ENCODE measurements around the gene PIGP.
"Not testable (repeated sequence)": the region's sequence is repeated elsewhere in the genome, so short reads cannot be mapped to it uniquely, and the experiment has no call there.

The PIGP gene

GRCh38 chr21:37036177-37036576 lies 36.7 kb downstream of the PIGP start:
- H2AFZ ChIP-seq (ENCODE audit: low read depth, low read length) = no peak overlapping the region
- no peaks in the 10 kb centered on the region for H3K36me3 ChIP-seq (replicated peaks; ENCODE audit: low read depth, low read length)
- H3K27ac ChIP-seq (ENCODE audit: low read length) = no peak overlapping the region
- H3K4me2 ChIP-seq (ENCODE audit: low read length) = no peak overlapping the region
- TF ChIP-seq CTCF (IDR thresholded peaks at IDR 0.05; ENCODE audit: low read depth, low read length) (no peak), EZH2phosphoT487 (IDR thresholded peaks at IDR 0.05; ENCODE audit: low read depth) (no peak)
- no peak overlapping the region for H3K4me3 ChIP-seq (ENCODE audit: low read length)
- H3K9ac ChIP-seq (ENCODE audit: low read length) = no peak overlapping the region
- no peaks in the 10 kb centered on the region for H3K79me2 ChIP-seq (ENCODE audit: low read length)
- H3K9me3 ChIP-seq (ENCODE audit: insufficient read depth, low read length) = no peaks in the 10 kb centered on the region
- no peaks in the 10 kb centered on the region for H3K4me1 ChIP-seq (ENCODE audit: low read length)
- no peaks in the 10 kb centered on the region for H4K20me1 ChIP-seq (ENCODE audit: insufficient read depth, low read length)
- no peaks in the 10 kb centered on the region for H3K27me3 ChIP-seq (ENCODE audit: low read depth, low read length)

DNA sequence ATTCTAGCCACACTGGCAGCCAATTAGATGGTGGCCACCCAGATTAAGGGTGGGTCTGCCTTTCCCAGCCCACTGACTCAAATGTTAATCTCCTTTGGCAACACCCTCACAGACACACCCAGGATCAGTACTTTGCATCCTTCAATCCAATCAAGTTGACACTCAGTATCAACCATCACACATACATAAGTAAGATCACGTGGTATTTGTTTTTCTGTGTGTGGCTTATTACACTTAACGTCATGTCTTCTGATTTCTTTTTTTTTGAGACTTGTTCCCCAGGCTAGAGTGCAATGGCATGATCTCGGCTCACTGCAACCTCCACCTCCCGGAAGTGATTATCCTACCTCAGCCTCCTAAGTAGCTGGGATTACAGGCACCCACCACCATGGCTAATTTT lies 38.5 kb downstream of the PIGP start:
- H3K27me3 ChIP-seq (ENCODE audit: low read depth, low read length); H3K27ac ChIP-seq (ENCODE audit: low read length); H2AFZ ChIP-seq (ENCODE audit: low read depth, low read length): not testable (repeated sequence)

DNA sequence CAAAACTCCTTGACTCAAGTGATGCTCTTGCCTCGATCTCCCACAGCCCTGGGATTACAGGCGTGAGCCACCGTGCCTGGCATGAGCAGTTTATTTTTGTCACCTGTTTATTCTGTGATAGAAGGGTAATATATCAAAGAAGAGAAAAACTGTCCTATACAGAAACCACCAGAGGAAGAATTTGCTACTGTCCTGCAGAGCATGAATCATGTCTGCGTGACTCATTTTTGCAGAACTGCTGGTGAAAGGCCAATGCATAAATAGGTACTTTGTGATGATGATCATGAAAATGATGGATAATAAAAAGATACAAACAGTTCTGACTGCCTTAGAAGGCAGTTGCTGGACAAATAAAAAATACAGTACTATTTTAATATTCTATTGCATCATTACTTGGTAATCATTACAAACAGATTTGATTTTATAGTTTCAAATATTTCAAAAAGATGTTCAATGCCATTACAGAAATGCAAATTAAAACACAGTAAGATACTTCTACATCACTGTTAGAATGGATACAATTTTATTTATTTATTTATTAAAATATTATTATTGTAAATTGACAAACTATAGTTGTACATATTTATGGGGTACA lies 39.9 kb downstream of the PIGP start:
- Histone ChIP-seq H3K27me3 (ENCODE audit: low read depth, low read length) (no peaks in the 10 kb centered on the region), H3K9ac (ENCODE audit: low read length) (no peak overlapping the region), H3K36me3 (replicated peaks; ENCODE audit: low read depth, low read length) (no peaks in the 10 kb centered on the region), H3K27ac (ENCODE audit: low read length) (no peak overlapping the region), H2AFZ (ENCODE audit: low read depth, low read length) (no peak overlapping the region), H3K9me3 (ENCODE audit: insufficient read depth, low read length) (no peaks in the 10 kb centered on the region), H3K79me2 (ENCODE audit: low read length) (no peaks in the 10 kb centered on the region), H3K4me3 (ENCODE audit: low read length) (no peak overlapping the region), H4K20me1 (ENCODE audit: insufficient read depth, low read length) (no peaks in the 10 kb centered on the region), H3K4me1 (ENCODE audit: low read length) (no peaks in the 10 kb centered on the region), H3K4me2 (ENCODE audit: low read length) (no peak overlapping the region)
- TF ChIP-seq CTCF (IDR thresholded peaks at IDR 0.05; ENCODE audit: low read depth, low read length) (no peak), EZH2phosphoT487 (IDR thresholded peaks at IDR 0.05; ENCODE audit: low read depth) (no peak)

More for the DNA sequence above, 38.5 kb downstream of the PIGP start:
- not testable (repeated sequence) for H3K79me2 ChIP-seq (ENCODE audit: low read length); H4K20me1 ChIP-seq (ENCODE audit: insufficient read depth, low read length); H3K4me1 ChIP-seq (ENCODE audit: low read length); H3K9ac ChIP-seq (ENCODE audit: low read length); H3K4me3 ChIP-seq (ENCODE audit: low read length); H3K9me3 ChIP-seq (ENCODE audit: insufficient read depth, low read length); H3K36me3 ChIP-seq (replicated peaks; ENCODE audit: low read depth, low read length); H3K4me2 ChIP-seq (ENCODE audit: low read length)

DNA sequence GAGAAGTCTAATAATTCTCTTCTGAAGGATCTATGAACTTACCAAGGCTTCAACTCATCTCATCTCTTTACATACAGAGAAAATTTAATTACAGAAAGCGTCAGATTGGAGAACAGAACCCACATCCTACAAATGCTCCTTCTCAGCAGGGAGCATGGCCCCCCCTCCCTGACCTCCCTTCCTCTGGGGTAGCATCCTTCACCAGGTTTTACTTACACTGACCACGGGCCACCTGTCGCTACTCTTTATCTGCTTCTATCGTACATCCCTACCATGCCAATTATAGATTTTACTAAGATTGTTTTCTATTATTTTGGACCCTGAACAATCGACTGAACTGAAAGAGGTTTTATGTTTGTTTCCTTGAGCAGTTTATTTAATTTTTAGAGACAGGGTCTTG lies 40.6 kb downstream of the PIGP start:
- H2AFZ ChIP-seq (ENCODE audit: low read depth, low read length) = no peak overlapping the region
- no peaks in the 10 kb centered on the region for H3K4me1 ChIP-seq (ENCODE audit: low read length)
- H3K79me2 ChIP-seq (ENCODE audit: low read length) = no peaks in the 10 kb centered on the region
- H3K27ac ChIP-seq (ENCODE audit: low read length) = no peak overlapping the region
- no peak overlapping the region for H3K4me3 ChIP-seq (ENCODE audit: low read length)
- H3K4me2 ChIP-seq (ENCODE audit: low read length) = no peak overlapping the region
- H3K9ac ChIP-seq (ENCODE audit: low read length) = no peak overlapping the region
- TF ChIP-seq EZH2phosphoT487 (IDR thresholded peaks at IDR 0.05; ENCODE audit: low read depth) (no peak), CTCF (IDR thresholded peaks at IDR 0.05; ENCODE audit: low read depth, low read length) (no peak)
- H3K9me3 ChIP-seq (ENCODE audit: insufficient read depth, low read length) = no peaks in the 10 kb centered on the region
- H3K36me3 ChIP-seq (replicated peaks; ENCODE audit: low read depth, low read length) = no peaks in the 10 kb centered on the region
- no peaks in the 10 kb centered on the region for H3K27me3 ChIP-seq (ENCODE audit: low read depth, low read length)
- H4K20me1 ChIP-seq (ENCODE audit: insufficient read depth, low read length) = no peaks in the 10 kb centered on the region

GRCh38 chr21:37030864-37031263 lies 42.0 kb downstream of the PIGP start:
- Histone ChIP-seq H3K27ac (ENCODE audit: low read length) (no peak overlapping the region), H2AFZ (ENCODE audit: low read depth, low read length) (no peak overlapping the region), H3K9me3 (ENCODE audit: insufficient read depth, low read length) (no peaks in the 10 kb centered on the region), H3K4me1 (ENCODE audit: low read length) (no peaks in the 10 kb centered on the region), H3K9ac (ENCODE audit: low read length) (no peak overlapping the region), H3K36me3 (replicated peaks; ENCODE audit: low read depth, low read length) (no peaks in the 10 kb centered on the region), H3K27me3 (ENCODE audit: low read depth, low read length) (no peaks in the 10 kb centered on the region), H3K79me2 (ENCODE audit: low read length) (no peaks in the 10 kb centered on the region), H3K4me2 (ENCODE audit: low read length) (no peak overlapping the region), H3K4me3 (ENCODE audit: low read length) (no peak overlapping the region), H4K20me1 (ENCODE audit: insufficient read depth, low read length) (no peaks in the 10 kb centered on the region)
- TF ChIP-seq CTCF (IDR thresholded peaks at IDR 0.05; ENCODE audit: low read depth, low read length) (no peak), EZH2phosphoT487 (IDR thresholded peaks at IDR 0.05; ENCODE audit: low read depth) (no peak)
